Mammary epithelial cell (primary cell): ENCODE results near the gene NOL6.

Source experiments
- EZH2 ChIP-seq: IDR thresholded peaks from 2 replicates; pipeline ENCODE4 v1.6.1; 2012; ENCODE audit warnings: low read length, inconsistent platforms, borderline replicate concordance
- TF ChIP-seq, protein P1 (sequence below), 2 donors: IDR thresholded peaks in 1 of 2; conservative IDR thresholded peaks in 1 of 2; 2 replicates each; pipeline ENCODE4 v1.5.1; 2011 to 2012; ENCODE audit warnings: inconsistent platforms in 2 of 2, low read length in 2 of 2, mild to moderate bottlenecking in 2 of 2, control low read depth in 1 of 2, low read depth in 1 of 2; ENCODE audit not compliant: insufficient read depth in 1 of 2; ENCODE audit errors: extremely low read depth in 1 of 2

DNA sequence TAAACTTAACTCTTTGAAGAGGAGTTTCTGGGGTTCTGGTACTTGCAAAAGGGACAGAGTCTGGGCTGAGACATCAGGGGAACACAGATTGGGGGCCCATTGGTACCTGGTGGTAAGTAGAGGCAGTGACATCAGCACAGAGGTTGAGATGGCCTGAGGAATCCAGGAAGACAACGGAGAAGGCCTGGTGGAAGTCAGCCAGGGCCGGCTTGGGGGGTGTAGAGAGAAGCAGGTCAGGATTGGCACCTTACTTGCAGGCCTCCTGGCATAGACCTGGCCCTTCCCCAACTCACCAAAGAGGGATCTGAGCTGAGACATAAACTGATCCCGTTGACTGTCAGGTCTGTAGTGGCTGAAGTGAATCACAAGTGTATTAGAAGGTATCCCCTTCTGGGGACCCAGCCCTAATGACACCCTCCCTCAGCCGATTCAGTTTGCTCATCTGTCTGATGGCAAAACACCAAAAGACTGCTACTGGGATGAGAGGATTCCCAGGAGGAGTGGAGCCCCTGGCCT, 5.5 kb downstream of the NOL6 start:
- TF ChIP-seq, protein P1, sequence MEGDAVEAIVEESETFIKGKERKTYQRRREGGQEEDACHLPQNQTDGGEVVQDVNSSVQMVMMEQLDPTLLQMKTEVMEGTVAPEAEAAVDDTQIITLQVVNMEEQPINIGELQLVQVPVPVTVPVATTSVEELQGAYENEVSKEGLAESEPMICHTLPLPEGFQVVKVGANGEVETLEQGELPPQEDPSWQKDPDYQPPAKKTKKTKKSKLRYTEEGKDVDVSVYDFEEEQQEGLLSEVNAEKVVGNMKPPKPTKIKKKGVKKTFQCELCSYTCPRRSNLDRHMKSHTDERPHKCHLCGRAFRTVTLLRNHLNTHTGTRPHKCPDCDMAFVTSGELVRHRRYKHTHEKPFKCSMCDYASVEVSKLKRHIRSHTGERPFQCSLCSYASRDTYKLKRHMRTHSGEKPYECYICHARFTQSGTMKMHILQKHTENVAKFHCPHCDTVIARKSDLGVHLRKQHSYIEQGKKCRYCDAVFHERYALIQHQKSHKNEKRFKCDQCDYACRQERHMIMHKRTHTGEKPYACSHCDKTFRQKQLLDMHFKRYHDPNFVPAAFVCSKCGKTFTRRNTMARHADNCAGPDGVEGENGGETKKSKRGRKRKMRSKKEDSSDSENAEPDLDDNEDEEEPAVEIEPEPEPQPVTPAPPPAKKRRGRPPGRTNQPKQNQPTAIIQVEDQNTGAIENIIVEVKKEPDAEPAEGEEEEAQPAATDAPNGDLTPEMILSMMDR (conservative IDR thresholded peaks at IDR 0.05 in 1 of 2, IDR thresholded peaks at IDR 0.05 in 1 of 2; ENCODE audit: extremely low read depth in 1 of 2, insufficient read depth in 1 of 2, low read depth in 1 of 2, low read length in 2 of 2), result no peak
- no peak for TF ChIP-seq EZH2
